G401 (cell line): ENCODE data around the gene MCUB. TPM values are rescaled to one million over a fixed set of nuclear protein-coding genes. Genes with fewer than 3 reads are reported as not detected.

Experiments
- DNase-seq: peaks from one replicate; pipeline ENCODE4 v3.0.0-alpha.2; 2015; ENCODE audit warnings: low spot score
- in situ Hi-C: cut with HindIII; loops from 2 replicates; pipeline ENCODE4 v1.10.0; 2016; ENCODE audit warnings: low sequenced_read_pairs, mixed read lengths
- total RNA-seq: library from RNA; depleted of rRNA; stranded (reverse); fragments of >200 nt; shearing (Covaris generic); gene quantifications from 2 replicates; pipeline ENCODE4 v1.2.3, GENCODE V29; 2014

Gene MCUB
- total RNA-seq, 1 experiment from 2014 or later, result 50.2 TPM

GRCh38 chr4:109614466-109614865 lies 54.4 kb downstream of the MCUB start:
- DNase-seq, result no peak
- in situ Hi-C loops, result no loop called here

- no peak for DNase-seq
- in situ Hi-C loops, result no loop called here
These were observed 55.7 kb downstream of the MCUB start for GRCh38 chr4:109615742-109616141.

GRCh38 chr4:109616243-109616642 lies 56.2 kb downstream of the MCUB start:
- DNase-seq, result no peak
- in situ Hi-C loops, result no loop called here

GRCh38 chr4:109622626-109623025 lies 62.6 kb downstream of the MCUB start:
- DNase-seq, result no peak
- in situ Hi-C loops, result no loop called here

GRCh38 chr4:109624536-109624935 lies 64.5 kb downstream of the MCUB start:
- DNase-seq, result no peak
- in situ Hi-C loops, result no loop called here

- no peak for DNase-seq
- in situ Hi-C loops, result no loop called here
These were observed 67.3 kb downstream of the MCUB start for GRCh38 chr4:109627361-109627760.

- in situ Hi-C loops, result no loop called here
- no peak for DNase-seq
These were observed 69.7 kb downstream of the MCUB start for GRCh38 chr4:109629775-109630174.

GRCh38 chr4:109631532-109632108 lies 71.6 kb downstream of the MCUB start:
- in situ Hi-C loops, result no loop called here
- DNase-seq, result no peak

- in situ Hi-C loops, result no loop called here
- no peak for DNase-seq
These were observed 80.6 kb downstream of the MCUB start for GRCh38 chr4:109640644-109641043.

- in situ Hi-C loops, result no loop called here
- no peak for DNase-seq
These were observed 86.0 kb downstream of the MCUB start for GRCh38 chr4:109645874-109646710.

- in situ Hi-C loops, result no loop called here
- DNase-seq, result no peak
These were observed 88.4 kb downstream of the MCUB start for GRCh38 chr4:109648266-109648996.

GRCh38 chr4:109648997-109649575 lies 89.0 kb downstream of the MCUB start:
- DNase-seq, result no peak
- in situ Hi-C loops, result no loop called here

GRCh38 chr4:109649872-109650271 lies 89.8 kb downstream of the MCUB start:
- in situ Hi-C loops, result loop anchor here (25.0 kb wide), 1 partner anchor 213 kb away; the partner anchor contains the start of gene SEC24B
- DNase-seq, result no peak

- DNase-seq, result no peak
- in situ Hi-C loops, result loop anchor here (25.0 kb wide), 1 partner anchor 218 kb away; the partner anchor contains the start of gene SEC24B
These were observed 95.3 kb downstream of the MCUB start for GRCh38 chr4:109655396-109655795.

GRCh38 chr4:109657854-109658418 lies 97.9 kb downstream of the MCUB start:
- no peak for DNase-seq
- in situ Hi-C loops, result loop anchor here (25.0 kb wide), 1 partner anchor 221 kb away; the partner anchor contains the start of gene SEC24B

GRCh38 chr4:109658871-109659410 lies 98.9 kb downstream of the MCUB start:
- no peak for DNase-seq
- in situ Hi-C loops, result loop anchor here (25.0 kb wide), 1 partner anchor 222 kb away; the partner anchor contains the start of gene SEC24B

GRCh38 chr4:109662116-109662515 lies 102.1 kb downstream of the MCUB start:
- DNase-seq, result no peak
- in situ Hi-C loops, result loop anchor here (25.0 kb wide), 1 partner anchor 225 kb away; the partner anchor contains the start of gene SEC24B

GRCh38 chr4:109662771-109663170 lies 102.7 kb downstream of the MCUB start:
- DNase-seq, result no peak

More at GRCh38 chr4:109662771-109663170, 102.7 kb downstream of the MCUB start:
- in situ Hi-C loops, result loop anchor here (25.0 kb wide), 1 partner anchor 225 kb away; the partner anchor contains the start of gene SEC24B
